NCI-H1048 (cell line): ENCODE measurements around the gene LRRC45.

Source experiments
- DNase-seq: peaks from one replicate; lab custom pipeline; 2025; lab: John Stamatoyannopoulos, UW

The LRRC45 gene

DNA sequence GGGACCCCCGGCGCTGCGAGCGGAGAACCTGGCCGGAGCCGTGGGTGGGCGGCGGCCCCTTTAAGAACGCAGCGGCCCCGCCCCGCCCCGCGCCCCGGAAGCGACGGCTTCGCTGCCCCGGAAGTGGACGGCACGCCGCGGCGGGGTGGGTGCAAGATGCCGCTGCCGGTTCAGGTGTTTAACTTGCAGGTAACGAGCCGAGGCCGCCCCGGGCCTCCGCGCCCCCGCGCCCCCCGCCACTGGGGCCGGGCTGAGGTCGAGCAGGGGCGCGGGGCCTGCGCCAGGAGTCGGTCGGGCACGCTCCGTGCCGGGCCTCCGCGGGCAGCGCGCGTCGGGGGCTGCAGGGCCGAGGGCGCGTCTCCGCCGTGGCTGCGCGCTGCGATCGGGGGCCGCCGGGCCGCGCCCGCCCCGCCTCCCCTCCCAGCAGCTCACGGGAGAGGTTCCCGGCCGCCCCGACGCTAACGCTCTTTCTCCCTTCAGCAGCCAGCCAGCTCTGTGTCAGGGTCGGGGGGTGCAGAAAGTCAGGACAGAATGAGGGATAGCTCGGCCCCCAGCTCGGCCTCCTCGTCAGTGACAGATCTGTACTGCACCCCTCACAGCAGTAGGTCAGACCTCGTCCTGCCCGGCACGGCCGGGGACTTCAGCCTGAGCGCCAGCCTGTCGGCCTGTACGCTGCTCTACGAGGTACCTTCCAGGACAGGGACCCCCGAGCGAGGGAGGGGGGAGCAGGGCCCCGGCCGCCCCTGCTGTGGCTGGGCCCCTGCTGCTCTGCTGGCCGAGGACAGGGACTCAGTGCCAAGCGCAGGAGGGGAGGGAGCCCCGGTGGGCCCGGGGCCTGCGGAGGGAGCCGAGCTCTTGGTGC, 28.9 kb downstream of the LRRC45 start, which contains the start of the genes GPS1 and RFNG:
TSS of gene GPS1 (plus strand) at position 123 of the 862 bp plus-strand sequence. CDS start at position 157, 34 bp downstream.
TSS of gene RFNG (minus strand) at position 36 of the 862 bp plus-strand sequence. CDS start 45 bp downstream, outside the sequence.
- no peak for DNase-seq

DNA sequence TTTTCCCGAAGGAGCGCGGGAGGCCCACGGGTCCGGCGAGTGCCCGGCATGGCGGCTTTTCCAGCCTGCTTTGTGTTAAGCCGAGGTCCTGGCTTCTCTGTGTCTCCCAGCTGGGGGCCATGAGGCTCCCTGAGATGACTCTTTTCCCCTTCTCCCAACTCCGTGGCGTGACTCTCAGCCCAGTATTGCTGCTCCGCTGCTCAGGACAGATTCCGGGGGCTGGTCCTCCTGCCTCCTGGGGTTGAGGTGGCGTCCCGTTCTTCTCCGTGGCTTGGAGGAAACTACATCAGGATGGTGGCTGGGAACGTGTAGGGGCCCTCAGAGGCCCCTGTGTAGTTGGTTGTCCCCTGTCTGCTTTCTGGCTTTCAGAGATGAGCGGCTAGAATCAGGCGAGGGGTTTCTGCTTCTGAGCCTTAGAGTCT, 29.5 kb downstream of the LRRC45 start:
- no peak for DNase-seq

DNA sequence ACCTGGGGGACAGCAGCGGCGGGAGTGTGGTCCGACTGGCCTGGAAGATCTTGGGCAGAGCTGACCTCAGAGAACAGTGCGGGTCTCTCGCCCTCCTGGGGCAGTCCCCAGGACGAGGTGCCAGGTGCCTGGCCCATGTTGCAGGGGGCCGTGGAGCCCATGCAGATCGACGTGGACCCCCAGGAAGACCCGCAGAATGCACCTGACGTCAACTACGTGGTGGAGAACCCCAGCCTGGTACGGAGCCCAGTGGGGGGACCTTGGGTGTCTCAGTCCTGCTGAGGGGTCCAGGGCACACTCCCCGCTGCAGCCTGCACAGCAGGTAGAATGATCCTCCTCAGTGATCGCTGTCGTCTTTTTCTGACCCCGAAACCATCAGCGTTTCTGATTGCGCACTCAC, 30.0 kb downstream of the LRRC45 start:
- DNase-seq = no peak

DNA sequence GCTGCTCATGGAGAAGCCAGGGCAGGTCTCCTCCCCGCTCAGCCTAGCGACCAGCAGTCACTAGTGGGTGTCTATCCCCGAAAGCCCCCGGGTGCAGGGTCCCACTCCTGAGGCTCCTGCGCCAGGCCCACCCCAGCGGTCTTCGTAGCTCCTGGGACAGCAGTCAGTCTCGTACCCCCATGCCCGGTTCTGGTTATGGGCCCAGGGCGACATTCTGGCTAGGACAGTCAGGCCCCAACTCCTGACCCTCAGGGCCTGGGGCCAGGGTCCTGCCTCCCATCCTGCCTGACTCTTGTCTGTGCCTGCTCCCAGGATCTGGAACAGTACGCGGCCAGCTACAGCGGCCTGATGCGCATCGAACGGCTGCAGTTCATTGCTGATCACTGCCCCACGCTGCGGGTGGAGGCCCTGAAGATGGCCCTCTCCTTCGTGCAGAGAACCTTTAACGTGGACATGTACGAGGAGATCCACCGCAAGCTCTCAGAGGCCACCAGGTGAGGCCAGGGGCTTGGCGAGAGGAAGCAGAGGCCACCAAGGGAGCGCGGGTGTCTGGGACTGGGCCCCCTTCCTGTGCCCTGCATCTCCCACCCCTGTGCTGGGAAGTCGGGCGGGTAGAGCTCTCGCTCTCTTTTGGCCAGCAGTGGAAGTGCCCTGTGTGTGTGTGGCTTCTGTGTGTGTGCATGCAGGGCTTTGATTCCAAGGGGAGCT, 30.6 kb downstream of the LRRC45 start:
- DNase-seq = no peak

DNA sequence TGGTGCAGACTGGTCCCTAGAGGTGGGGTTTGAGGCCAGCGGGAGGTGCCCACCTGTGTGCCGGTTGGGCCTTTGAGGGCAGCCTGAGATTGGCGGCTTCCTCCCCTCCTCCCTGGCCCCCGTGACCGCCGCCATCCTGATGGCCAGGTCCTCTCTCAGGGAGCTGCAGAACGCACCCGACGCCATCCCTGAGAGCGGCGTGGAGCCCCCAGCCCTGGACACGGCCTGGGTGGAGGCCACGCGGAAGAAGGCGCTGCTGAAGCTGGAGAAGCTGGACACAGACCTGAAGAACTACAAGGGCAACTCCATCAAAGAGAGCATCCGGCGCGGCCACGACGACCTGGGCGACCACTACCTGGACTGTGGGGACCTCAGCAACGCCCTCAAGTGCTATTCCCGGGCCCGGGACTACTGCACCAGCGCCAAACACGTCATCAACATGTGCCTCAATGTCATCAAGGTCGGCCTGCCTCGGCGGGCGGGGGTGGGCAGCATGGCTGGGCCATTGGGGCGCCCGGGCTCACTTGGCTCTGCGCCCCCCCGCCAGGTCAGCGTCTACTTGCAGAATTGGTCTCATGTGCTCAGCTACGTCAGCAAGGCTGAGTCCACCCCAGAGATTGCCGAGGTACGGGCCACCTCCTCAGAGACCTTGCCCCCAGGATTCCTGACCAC, 31.4 kb downstream of the LRRC45 start:
- DNase-seq = no peak

DNA sequence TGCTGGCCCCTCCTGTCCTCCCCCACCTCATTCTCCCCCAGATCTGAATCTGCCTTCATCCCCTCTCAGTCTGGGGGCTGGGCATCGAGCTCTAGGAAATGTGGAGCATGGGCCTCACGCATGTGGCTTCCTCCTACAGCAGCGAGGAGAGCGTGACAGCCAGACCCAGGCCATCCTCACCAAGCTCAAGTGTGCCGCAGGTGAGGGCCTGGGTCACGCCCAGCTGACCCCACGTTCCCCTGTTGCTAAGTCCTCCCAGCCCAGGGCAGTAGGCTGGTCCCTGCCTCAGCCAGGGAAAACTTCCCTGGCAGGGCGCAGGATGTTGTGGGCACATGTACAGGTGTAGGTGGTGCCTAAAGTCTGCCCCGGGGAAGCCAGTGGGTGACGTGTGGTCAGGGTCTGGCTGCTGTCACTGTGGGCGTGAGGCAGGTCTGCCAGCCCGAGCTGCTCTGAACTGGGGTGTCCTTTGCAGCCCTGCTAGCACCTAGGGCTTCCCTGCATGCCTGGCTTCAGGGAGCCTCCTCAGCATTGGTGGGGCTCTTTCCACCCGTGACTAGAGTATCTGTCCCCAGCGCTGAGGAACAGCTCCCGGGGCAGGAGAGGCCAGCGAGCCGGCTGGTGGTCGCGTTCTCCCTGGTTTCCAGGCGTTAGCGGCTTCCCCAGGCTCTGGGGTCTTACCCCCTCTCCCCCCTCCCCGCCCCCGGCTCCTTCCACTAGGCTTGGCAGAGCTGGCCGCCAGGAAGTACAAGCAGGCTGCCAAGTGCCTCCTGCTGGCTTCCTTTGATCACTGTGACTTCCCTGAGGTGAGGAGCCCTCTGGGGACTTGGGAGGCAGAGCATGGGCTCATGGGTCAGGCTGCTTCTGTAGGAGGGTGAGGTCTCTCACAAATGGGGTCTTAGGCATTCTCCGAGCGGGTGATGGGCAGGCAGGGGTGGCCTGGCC, 32.2 kb downstream of the LRRC45 start:
- no peak for DNase-seq

DNA sequence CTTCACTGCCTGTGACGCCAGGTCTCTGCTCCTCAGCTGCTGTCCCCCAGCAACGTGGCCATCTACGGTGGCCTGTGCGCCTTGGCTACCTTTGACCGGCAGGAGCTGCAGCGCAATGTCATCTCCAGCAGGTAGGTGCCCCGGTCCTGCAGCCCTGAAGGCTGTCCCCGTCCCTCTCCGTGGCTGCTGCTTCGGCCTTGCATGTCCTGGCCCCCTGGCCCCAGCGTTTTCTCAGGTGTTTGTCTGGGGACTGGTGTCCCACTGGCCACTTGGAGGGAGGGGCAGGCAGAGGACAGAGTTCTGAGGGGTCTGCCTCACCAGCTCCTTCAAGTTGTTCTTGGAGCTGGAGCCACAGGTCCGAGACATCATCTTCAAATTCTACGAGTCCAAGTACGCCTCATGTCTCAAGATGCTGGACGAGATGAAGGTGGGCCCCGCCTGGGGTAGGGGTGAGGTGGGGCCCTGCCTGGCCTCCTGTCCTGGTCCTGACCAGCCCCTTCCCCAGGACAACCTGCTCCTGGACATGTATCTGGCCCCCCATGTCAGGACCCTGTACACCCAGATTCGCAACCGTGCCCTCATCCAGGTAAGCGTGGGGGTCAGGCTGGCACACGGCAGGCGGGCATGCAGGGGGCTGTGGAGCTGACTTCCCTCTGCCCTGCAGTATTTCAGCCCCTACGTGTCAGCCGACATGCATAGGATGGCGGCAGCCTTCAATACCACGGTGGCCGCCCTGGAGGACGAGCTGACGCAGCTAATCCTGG, 33.0 kb downstream of the LRRC45 start:
- no peak for DNase-seq

DNA sequence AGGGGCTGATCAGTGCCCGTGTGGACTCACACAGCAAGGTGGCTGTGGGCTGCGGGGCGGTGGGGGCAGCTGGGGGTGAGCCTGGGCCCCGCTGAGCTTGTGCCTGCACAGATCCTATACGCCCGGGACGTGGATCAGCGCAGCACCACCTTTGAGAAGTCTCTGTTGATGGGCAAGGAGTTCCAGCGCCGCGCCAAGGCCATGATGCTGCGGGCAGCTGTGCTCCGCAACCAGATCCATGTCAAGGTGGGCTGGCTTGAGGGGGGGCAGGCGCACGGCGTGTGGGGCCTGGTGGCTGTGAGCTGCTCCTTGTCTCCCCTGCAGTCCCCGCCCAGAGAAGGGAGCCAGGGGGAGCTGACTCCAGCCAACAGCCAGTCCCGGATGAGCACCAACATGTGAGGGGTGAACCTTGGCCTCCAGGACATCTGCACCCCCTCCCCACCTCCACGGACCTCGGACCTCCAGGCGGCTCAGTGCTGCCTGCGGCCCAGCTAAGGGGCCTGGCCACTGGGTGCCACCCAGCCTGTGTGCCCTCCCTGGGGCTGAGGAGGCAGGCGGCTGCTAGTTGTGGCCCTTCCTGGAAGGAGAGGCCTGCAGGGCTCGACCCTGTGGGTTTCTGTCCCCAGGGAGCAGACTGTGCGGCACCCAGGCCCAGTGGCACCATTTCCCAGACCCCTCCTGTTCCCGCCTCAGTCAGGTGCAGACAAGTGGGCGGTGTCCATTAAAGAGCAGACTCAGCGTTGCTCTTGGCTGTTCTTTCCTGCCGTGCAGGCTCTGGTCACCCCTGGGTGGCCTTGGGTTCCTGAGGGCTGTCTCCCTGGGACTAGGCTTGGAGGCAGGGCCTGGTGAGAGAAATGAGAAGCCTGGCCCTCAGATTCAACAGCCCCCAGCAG, 33.9 kb downstream of the LRRC45 start:
- DNase-seq = no peak

DNA sequence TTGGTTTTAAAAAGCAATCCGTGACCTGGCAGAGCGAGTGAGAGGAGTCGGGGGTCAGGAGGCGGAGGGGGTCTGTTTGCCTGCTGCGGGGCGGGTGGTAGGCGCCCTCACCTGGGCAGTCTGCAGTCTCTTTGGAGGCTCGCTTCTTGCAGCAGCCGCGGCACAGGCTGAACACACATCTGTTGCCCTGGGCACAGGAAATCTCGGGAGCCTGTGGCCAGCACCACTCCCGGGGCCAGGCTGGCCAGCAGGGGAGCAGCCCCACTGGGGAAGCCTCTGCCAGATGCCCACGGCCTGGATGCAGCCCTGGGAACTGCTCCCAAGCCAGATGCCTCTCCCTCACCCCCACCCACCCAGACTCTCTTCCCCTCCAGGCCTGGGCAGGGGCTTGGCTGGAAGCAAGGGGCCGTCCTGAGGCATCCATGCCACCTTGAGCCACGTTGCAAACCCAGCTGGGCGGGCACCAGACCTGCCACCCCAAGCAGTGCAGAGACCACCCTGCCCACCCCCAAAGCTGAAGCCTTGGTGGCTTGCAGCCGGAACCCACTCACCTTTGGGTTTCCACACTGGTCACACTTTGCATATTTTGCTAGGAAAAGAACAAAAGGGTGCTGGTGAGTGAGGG, 35.2 kb downstream of the LRRC45 start:
- no peak for DNase-seq

DNA sequence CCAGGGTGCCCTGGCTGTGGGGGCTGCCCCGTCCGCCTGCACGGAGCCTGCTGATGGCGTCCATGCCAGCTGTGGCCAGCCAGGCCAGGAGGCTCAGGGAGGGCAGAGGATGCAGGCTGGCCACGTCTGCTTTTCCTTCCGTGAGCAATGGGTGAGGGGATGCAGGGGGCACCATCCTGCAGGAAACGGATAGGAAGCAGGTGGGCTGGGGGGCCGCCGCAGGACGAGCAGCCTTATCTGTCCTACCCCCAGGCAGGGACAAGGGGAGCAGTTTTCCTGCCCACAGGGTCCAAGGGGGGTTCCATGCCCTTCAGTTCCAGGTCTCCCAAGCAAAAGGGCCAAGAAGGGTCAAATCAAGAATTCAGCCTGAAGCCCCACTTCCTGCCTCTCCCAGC, 35.7 kb downstream of the LRRC45 start:
- DNase-seq = no peak

DNA sequence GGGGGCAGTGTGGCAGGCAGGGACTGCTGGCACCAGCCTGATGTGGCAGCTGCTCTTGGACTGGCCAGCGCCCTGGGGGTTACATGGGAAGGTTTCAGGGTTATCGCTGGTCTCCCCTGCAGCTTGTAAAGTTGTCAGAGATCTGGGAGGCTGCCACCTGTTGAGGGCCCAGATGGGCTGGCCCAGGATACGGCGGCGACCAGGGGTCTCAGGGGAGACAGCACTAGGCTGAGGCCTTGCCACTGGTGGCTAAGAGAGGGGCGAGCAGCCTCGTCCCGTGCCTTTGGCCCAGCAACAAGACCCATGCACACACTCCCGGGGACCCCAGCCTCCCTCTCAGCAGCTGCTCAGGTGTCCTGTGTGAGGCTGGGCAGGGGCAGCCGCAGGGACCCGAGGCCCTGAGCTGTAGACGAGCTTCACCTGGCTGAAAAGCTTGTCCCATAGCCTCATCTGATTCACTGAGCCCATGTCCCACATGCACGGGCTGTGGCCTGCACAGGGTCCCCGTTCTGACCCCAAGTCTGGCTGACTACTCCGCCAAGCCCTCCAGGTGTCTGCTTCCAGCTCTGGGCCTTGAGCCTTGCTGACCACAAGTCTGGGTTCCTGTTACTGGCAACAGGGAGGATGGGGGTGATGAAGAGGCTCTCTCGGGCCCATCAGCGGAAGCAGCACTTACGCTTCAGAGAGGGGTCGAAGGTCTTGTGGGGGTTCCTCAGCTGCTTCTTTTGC, 36.3 kb downstream of the LRRC45 start:
- DNase-seq = no peak

DNA sequence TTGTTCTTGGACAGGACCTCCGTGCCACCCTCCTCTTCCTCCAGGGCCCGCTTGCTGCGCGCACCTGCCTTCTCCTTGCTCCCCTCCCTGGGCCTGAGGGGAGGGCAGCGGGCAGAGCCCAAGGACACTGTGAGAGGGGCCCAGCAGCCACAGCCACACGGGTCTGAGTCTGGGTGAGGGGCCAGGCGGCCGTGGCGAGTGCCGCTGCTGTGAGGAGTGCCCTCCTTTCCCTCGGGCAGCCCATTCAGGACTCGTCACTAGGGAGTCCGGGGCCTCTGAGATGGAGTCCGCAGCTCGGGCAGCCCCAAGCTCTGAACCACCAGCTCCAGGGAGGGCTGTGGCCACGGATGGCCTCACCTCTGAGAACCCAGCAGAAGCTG, 36.9 kb downstream of the LRRC45 start:
- no peak for DNase-seq

DNA sequence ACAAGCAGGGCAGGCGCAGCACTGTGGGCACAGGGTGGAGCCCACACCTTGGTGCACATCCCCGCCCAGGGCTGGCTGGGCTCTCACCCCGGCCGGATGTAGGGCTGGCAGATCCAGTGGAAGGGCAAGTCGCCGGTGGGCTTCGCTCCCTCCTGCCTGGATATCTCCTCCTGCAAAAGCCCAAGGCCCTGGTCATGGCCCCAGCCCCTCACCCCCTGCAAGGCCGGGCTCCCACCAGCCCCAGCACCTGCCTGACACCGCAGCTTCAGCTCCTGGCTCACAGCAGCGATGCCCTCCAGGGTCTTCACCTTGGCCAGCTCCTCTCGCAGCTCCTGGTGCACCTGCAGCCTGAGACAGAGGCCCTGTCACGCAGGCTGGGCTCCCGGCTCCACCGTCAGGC, 37.5 kb downstream of the LRRC45 start:
- DNase-seq = no peak

DNA sequence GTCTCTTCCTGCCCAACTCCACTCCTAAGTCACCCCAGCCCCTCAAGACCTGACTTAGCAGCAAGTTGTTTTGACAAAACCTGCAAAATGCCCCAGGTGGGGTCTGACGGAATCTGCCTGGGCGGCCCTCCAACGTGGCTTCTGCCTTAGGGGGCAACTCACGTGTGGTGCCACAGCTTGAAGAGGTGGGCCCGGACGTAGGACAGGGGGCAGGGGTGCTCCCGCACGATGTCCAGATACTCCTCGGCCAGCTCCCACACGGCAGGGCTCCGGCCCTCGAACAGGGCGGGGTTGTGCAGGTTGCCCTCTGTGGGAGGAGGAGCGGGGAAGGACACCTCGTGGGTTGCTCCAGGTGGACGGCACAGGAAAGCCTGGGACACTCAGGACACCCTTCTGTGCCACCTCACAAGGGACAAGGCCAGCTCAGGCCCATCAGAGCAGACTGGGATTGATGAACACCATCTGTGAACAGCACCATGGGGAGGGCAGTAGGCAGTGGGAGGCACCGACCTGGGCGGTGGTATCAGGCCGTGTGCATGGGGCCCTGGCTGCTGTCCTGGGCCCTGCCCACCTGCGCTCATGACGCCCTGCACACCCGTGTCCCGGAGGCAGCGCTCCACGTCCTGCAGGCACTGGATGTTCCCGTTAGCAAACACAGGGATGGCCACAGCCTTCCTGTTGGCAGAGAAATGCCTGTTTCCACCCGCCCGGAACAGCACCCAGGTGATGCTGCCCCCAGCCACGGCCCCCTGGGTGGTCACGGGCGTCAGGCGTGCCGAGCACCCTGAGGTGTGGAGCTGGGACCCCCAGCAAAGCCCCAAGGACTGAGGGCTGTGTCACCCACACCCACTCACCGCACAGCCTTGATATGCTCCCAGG, 38.2 kb downstream of the LRRC45 start:
- DNase-seq = no peak

DNA sequence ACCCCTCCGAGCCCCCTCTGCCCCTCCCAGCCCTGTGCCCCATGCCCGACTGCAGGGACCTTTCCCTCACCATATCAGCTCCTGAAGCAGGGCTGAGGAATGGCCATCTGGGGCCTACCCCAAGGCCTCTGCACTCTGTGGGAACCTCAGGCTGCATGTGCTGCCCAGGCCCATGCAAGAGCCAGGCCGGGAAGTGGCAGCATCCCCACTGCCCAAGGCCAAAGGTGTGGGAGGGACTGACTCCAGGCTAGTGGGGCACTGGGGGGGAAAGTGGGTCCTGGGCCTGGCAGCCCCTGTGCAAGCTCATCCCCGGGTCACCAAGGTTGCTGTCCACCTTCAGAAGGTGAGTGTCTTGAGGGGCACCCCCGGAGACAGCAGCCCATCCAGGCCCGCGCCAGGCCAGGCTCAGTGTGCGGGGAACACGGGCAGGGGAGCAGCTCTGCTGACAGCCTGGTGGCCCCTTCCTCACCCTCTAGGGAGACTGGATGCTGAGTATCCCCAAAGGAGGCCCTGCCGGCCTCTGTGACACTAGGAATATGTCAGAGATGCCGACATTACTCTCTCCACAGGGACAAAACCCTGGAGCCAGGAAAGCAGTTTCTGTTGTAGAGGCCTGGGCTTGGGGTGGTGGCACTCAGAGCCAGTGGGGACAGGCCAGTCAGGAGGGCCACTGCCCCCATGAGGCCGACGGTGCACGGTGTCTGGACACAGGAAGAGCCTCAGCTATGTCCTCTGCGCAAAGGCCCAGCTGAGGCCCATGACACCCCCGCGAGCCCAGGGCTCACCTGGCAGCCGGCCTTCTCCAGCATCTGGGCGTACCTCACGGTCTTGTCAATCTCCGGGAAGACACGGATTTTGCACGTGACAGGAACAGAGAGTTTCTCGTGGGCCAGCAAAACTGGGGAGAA, 39.2 kb downstream of the LRRC45 start:
- no peak for DNase-seq

DNA sequence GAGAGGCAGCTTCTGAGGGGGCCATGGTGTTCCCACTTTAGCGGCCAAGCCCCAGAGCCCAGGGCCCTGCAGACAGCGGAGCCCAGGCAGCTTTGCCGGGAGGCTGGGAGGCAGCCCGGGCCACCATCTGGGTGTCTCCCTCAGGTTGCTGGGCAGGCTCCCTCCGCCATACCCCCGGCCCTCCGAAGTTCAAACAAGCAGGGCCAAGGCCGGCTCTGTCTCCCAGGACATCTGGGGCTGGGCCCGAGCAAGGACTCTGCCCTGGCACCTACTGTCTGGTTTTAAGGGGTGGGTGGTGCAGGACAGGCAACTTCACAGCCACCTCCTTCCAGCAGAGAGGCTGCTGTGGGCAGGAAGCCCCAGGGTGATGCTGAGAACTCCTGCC, 39.9 kb downstream of the LRRC45 start:
- no peak for DNase-seq
